HG02938 (cell line): ENCODE results near the gene NEK6.

Experiments used
- ATAC-seq: cut with Tn5 transposase; IDR thresholded peaks from one replicate; pipeline ENCODE4 v1.9.1; 2021; ENCODE audit warnings: mild to moderate bottlenecking, moderate library complexity; ENCODE audit not compliant: unreplicated experiment

Gene NEK6

DNA sequence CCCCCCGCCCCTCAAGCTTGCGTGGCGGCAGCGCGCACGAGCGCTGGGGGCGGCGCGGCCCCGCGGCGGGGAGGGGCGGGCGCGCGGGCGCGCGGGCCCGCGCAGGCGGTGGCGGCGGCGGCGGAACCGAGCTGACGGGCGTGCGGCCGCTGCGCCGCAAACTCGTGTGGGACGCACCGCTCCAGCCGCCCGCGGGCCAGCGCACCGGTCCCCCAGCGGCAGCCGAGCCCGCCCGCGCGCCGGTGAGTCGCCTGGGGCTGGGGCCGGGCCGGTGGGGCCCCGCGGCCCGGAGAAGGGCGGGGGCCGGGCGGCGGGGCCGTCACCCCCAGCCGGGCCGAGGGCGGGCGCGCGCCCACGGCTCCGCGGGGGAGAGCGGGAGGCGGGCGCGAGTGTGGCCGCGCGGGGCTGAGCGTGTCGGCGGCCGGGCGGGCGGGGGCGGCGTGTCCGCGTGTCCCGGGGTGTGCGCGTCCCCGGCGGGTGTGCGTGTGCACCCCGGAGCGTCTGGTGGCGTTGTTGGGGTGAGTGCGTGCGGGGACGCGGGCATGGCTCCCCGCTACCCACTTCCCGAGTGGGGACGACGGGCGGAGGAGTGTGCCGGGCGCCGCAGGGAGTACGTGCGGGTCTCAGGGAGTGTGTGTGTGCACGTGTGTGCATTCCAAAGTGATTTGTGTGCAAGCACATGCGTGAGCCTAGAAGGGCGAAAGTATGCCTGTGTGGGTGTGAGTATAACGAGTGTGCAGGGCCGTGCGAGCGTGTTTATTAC lies at the start of gene NEK6:
Gene NEK6, plus strand, starts transcription at position 106 of the 763 bp plus-strand sequence. CDS start 44,016 bp downstream, outside the sequence.
- ATAC-seq = no peak

DNA sequence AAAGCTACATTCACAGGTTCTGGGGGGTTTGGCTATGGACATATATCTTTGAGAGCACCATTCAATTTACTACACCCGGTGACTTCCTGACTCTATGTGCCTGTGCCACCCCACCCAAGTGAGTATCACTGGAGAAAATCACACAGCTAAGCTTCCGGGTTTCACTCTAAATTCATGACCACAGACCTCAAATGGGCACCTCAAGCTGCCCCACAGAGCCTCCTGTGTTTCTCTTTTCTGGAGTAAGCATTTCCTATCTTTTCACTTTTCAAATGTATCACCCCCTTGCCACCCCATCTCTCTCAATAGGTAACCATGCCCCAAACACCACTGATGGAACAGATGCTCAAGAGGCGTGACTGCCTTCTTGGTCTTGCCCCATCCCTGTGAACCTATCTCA lies 49.2 kb upstream of the NEK6 start:
- ATAC-seq = no peak

DNA sequence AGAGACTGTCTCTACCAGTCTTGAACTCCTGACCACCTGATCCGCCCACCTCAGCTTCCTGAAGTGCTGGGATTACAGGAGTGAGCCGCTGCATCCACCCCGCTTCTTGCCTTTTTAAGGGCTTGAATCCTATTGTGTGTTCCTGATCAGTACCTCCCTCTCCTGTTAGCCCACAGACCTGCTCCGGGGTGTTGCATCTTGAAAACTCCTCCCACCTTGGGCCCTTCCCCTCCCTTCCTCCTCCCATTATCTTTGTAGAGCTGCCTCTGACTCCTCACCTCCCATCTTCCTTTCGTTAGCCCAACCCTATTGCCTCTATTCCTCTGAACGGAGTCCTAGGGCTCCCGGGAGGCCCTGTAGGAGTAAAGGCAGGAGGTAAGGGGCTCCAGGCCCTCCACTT lies 48.5 kb upstream of the NEK6 start:
- ATAC-seq = no peak

DNA sequence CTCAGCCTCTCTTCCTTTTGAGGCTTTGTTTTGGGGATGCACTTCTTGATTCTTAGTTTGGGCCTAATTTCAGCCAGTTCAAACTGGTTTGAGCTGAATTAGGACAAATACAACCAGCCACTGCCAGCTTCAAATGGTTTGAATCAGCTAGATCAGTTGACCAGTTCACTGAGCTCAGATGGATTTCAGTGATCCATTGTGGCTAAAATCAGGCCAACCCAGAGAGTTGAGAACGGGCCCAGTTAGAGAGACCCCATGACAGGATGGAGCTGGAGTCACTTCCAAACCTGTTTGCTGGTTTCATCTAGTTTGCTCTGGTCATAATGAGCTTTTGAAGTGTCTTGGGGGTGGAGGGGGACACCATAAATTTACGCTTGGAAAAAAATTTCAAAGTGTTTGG lies 48.0 kb upstream of the NEK6 start:
- no peak for ATAC-seq

DNA sequence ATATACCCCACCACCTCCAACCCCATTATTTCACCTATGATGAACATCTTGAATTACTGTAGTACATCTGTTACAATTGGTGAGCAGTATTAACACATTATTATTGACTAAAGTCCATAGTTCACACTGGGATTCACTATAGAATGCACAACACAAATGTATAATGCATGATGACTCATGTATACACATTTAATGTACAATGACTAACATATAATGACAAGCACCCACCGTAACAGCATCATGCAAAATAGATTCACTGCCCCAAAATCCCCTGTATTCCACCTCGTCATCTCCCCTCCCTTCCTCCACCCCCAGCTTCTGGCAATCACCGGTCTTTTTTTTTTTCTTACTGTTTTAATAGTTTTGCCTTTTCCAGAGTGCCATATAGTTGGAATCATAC lies 47.1 kb upstream of the NEK6 start:
- peak; percentile 74 for ATAC-seq

DNA sequence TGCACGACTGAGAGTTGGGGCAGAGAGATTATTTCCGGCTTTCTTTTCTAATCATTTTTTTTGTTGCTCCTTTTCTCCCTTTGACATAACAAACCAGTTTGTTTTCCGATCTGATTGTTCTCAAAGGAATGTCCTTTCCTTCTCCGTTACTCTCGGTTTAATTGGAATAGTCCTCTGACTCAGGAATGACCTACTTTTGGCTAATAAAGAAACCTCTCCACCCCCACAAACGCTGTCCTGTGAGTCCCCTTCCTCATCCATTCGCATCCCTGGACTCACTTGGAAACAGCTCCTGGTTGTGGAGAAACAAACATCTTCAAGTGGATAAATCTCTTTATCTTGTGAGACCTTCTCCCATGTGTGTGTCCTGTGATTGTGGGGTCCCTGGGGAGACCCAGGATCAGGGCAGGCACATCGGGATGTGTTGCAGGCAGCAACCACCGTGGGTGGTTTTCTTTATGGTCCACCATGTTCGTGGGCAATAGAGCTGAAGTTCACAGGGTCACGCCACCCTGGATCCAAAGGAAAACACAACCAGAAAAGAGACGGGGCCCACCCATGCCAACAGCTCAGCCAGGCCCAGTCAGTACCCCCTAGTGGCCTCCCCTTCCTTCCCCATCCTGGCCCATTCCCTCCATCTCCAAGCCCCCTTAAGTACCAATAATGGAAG lies 45.2 kb upstream of the NEK6 start:
- ATAC-seq = no peak

DNA sequence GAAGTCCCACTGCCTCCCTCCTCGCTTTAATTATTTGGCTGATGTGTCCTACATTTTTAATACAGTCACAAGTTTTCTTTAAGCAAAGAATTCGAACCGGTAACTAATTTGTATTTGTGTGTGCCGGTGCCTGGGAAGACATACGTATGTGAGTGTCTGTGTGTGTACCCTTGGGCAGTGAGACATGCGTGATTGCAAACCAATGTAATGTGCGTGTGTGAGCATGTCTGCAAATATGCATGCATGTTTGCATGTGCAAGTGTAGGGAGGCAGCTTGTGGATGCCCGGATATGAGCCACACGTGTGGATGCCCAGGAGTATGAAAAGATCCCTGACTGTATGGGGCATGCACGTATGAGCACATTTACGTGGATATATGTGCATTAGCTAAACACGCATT lies 44.4 kb upstream of the NEK6 start:
- no peak for ATAC-seq

DNA sequence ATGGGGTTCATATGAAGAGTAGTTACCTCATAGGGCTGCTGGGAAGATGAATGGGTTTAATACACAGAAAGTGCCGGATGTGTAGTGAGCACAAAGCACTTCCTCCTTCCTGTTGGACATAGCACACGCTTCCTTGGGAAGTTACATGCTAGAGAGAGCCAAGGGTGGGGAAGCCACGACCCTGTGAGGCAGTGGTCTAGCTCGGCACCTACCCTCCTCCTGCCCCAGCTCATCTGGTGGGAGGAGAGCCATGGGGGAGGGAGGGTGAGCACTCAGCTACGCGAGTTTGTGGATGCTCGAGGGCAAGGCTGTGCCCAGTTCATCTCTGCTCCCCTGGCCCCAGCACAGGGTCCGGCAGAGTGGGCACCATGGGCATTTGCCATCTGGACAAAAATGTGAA lies 43.6 kb upstream of the NEK6 start:
- no peak for ATAC-seq

DNA sequence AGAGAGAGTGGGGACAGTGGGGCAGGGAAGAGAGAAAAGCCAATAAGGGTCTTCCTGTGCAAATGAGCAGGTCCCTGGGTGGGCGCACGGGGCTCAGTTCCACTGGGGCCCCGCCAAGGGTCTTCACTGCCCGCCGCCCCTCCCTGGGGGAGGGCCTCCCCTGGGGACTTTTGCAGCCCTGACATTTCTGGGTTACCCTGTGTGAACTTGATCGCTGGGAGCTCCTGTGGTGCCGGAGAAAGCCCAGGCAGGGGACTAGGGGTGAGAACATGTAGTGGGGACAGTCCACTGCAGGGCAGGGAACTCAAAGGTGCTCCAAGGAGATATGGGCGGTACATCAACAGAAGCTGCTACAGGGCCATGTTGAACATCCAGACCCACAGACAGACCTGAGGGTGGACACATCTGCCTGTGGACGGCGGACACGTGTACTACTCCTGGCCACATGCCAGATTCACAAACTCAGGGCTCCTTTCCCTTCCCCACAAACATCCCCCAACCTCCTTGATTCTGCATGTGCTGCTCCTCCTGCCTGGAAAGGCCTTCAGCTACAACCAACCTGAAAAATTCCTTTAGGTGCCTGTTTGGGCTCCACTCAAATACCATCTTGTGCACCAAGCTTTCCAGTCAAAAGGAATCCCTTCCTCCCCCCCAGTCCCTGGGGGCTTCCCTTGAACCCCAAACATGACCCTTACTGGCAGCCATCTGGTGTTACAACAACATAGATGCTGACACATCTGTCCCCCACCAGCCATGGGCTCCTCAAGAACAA lies 43.0 kb upstream of the NEK6 start:
- ATAC-seq = no peak

DNA sequence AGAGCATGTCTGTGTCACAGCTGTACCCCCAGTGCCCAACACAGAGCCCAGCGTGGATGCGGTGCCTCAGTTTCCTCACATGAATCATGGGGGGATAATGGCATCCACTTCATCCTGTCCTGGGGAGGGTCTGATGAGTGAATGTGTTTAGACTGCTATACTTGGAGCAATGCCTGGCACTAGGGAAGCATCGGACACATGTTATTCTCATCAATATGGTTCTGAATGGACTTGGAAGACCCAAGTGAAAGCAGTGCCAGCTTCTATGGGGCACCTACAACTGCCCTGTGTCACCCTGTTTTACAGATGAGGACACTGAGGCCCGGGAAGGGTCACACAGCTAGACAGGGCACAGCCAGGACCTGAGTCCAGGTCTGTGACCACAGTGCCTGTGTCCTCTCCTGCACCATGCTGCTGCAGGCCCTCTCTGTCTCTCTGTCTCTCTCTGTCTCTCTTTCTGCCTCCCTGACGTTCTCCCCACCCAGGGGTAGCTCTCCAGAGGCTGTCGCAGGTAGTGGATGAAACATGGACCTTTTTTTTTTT lies 42.3 kb upstream of the NEK6 start:
- no peak for ATAC-seq

DNA sequence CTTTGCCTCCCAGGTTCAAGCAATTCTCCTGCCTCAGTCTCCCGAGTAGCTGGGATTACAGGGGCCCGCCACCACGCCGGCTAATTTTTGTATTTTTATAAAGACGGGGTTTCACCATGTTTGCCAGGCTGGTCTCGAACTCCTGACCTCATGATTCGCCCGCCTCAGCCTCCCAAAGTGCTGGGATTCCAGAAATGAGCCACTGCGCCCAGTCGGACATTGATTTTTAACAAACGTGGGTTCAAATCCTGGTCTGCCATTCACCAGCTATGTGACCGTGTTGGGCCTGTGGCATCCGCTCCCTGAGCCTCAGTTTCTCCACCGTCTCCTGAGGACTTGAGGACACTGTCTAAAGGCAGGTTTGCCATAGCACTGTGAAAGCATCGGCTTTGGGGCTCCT lies 41.8 kb upstream of the NEK6 start:
- ATAC-seq = no peak

DNA sequence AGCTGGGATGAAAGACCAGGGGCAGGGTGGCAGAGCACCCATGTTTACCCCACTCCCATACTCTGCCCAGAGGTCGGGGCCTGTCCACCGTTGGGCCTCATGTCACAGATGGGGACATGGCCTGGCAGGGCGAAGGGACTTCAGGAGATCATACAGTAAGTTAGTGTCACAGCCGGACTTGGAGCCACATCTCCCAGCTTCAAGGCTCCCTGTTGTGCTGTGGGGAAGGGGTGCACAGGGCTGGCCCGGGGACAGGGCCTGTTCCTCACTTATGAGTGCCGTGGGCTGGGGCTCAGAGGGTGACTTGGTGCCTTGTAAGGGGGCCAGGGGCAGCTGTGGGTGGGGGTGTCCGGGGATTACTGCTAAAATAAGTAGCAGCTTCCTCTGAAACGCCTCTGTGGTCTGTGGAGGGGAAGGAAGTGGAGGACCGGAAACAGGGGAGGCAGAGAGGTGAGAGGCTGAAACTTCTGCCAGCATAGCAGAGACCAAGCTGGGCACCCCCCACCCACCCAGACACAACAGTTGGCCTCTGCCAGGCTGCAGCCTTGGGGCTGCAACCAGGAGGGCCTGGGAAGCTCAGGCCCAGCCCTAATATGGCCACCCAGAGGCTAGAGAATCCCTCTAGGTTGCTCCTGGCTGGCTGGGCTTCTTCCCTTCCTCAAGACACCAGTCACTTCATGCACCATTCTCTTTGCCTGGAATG lies 41.1 kb upstream of the NEK6 start:
- ATAC-seq = no peak

DNA sequence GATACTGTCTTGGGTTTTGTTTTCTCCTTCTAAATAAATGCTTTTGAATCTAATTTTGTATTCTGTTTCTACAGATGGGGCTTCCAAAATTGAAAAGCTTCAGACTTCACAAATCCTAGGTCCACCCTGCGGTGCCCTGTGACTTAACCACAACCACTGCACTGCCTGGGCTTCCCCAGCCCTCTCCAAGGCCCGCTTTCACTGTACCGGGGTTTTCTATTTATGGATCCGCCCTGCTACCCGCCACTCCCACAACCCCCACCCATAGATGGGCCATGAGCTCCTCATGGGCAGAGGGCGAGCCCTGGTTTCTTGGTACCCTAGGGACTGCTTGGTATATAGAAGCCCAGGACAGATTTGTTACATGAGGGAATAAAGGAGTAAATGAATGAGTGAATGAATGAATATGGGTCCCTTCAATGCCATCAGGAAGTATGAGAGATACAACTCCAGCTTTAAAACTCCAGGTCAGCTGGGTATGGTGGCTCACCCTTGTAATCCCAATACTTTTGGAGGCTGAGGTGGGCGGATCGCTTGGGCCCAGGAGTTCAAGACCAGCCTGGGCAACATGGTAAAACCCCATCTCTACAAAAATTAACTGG lies 39.8 kb upstream of the NEK6 start:
- ATAC-seq = no peak

DNA sequence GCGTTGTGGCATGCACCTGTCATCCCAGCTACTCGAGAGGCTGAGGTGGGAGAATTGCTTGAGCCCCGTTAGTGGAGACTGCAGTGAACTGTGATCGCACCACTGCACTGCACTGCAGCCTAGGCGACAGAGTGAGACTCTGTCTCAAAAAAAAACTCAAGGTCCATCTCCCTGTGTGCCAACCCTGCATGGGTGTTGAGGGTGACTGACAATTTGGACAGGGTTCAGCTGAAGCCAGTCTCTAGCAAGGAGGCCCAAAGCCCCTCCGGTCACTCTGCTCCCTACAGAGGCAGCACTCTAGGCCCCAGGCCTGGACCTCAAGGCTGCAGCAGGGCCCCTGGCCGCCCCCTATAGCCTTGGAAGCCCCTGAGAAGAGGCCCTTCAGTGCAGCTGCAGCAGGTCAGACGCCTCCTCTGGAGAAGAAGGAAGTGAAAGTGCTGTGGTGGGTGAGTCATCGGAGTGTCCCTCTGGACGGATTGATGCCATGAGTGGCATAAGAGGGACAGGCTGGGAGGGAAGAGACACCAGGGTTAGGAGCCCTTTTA lies 39.2 kb upstream of the NEK6 start:
- ATAC-seq = peak; percentile 72

DNA sequence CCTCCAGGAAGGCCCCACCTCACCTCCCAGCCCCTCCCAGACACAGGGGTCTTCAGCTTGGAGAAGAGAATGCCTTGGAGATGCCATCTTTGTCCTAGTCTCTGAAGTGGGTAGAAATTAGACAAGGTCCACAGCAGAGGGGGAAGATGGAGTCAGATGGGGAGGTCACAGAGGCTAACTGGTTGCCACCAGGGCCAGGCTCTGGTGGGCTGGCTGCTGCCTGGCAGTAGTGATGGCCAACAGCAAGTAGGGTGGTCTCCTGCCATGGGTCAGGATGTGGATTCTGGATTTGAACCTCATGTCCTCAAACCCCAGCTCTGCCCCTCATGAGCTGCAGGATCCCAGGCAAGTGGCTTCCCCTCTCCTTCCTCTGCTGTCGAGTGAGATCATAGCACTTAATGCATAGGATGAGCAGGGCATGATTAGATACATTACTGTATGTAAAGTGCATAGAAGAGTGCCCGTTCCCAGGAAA lies 38.7 kb upstream of the NEK6 start:
- peak; percentile 22 for ATAC-seq

DNA sequence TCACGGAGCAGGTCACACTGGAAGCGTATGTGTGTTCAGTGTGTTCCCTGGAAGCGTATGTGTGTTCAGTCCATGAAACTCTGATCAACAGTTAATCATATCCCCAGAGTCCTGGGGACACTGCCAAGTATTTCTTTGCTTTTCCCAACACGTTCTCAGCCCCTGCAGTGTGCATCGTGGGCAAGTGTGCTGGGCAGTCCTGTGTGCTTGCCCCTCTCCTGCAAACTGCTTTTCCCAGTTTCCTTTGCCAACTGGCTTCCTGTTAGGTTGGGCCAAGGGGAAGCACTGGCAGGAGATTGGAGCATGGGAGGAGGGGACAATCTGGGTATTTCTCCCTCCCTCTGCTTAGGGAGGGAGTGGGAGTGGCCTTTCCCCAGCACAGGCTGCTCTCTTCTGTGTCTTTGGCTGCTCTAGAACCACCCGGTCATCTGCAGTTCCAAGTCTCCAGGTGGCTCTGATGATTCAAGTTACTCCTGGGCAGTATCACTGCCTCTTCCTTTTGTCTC lies 36.8 kb upstream of the NEK6 start:
- ATAC-seq = no peak

DNA sequence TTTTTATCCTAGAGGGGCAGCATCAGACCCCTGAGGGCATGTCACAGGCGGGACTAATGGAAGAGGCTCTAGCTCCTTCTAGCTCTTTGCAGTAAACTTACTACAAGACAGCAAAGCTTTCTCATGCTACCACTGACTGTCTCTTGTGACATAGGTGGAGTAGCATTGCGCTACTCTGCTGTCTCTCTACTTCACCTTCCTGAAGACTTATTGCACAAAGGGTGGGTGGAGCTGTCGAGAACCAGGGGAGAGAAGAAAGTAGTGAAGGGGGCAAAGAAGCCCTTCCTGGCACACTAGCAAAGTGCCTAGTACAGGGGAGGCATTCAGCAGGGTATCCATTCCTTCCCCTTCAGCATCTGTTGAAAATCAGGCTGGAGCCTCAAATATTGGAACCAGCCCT lies 36.1 kb upstream of the NEK6 start:
- no peak for ATAC-seq

DNA sequence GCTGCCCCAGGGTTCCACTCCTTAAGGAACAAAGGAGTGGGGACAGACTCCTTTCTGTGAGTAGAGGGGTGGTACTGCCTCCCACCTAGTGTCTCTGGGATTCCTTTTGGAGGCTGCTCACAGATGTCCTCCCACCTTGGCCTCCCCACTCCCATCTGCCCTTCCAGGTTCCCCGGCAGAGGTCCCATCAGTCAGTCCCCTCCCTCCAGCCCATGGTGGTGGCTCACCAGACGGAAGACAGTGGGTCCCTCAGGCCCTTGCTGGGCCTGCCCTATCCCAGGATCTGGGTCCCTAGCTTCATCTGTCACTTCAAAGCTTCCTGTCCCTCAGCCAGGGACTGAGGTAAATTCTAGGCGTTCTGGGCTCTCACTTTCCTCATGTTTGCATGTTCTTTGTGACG lies 35.6 kb upstream of the NEK6 start:
- ATAC-seq = no peak

DNA sequence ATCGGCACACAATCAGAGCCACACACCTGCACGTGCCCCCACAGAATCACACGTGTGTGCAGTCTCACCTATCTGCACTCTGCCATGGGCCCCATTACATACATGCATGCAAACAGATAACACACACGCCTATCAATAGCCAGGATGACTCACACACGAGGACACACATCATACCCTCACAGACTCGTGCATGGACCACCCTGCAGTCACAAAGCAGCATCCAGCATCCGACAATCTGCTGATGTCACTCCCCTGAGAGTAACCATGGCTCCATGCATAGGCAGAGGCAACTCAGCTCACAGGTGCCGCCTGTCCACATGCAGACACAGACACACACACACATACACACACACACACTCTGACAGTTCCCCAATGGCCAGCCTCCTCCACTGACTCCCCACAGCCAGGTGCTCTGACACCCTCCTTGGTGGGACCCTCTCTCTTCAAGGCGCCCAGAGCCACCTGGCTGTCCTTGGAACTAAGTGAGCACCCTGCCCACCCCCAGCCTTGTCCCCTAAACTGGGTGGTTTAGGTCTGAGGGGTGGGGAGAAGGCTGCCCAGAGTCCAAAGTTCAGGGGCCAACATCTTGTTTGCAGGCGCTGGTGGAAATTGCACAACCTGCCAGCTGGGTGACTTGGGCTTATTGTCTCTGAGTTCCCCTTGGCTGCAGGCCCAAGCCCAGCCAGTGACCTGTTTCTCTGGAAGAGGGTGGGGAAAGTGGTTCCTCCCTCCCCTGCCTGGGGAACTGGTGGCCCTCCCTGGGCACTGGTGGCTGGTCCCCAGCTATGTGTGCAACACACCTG lies 34.6 kb upstream of the NEK6 start:
- ATAC-seq = no peak
